A673 (cell line): ENCODE data around the gene MYPN. TPM values are rescaled to one million over a fixed set of nuclear protein-coding genes. Genes with fewer than 3 reads are reported as not detected.
"Not testable (repeated sequence)": the region's sequence is repeated elsewhere in the genome, so short reads cannot be mapped to it uniquely, and the experiment has no call there.

Experiments
- BruUV-seq: library from RNA; stranded (reverse); fragments of 400-500 nt; replicated peaks from 2 replicates; lab custom pipeline; 2021; lab: Mats Ljungman, UMichigan
- CTCF ChIA-PET: fragments of 300-600 bp; sonication (Branson Sonifier 250); formaldehyde crosslinking; loops from one replicate; lab custom pipeline; 2022; ENCODE audit warnings: antibody characterized with exemption; lab: Charles Lee
- POLR2A ChIA-PET: fragments of 300-600 bp; sonication (Branson Sonifier 250); formaldehyde crosslinking; loops from one replicate; lab custom pipeline; 2022; ENCODE audit warnings: antibody characterized with exemption; ENCODE audit not compliant: low non-redundant PET; lab: Charles Lee
- DNase-seq: peaks from one replicate; pipeline ENCODE4 v3.0.0-alpha.2; 2015; ENCODE audit warnings: low spot score
- H3K27ac ChIP-seq: fragments of 200-600 bp; sonication (generic); 2 replicates; pipeline ENCODE4 v1.5.1; 2016; ENCODE audit warnings: mixed run types, low read depth, mild to moderate bottlenecking, mixed read lengths, antibody characterized with exemption, low read length; ENCODE audit not compliant: poor library complexity, severe bottlenecking
- H3K27me3 ChIP-seq: fragments of 200-600 bp; sonication (generic); replicated peaks from 2 replicates; pipeline ENCODE4 v1.6.1; 2017; ENCODE audit warnings: mixed run types, low read depth, mild to moderate bottlenecking, mixed read lengths, antibody characterized with exemption, low read length; ENCODE audit not compliant: insufficient read depth, poor library complexity
- H3K36me3 ChIP-seq: fragments of 200-600 bp; sonication (generic); 2 replicates; pipeline ENCODE4 v1.6.1; 2016; ENCODE audit warnings: mixed run types, mild to moderate bottlenecking, mixed read lengths, antibody characterized with exemption, low read length; ENCODE audit not compliant: insufficient read depth, poor library complexity, severe bottlenecking
- H3K4me1 ChIP-seq: fragments of 200-600 bp; sonication (generic); 2 replicates; pipeline ENCODE4 v1.6.1; 2017; ENCODE audit warnings: mixed run types, mild to moderate bottlenecking, mixed read lengths, antibody characterized with exemption, low read length; ENCODE audit not compliant: insufficient read depth, poor library complexity, severe bottlenecking
- H3K4me3 ChIP-seq: fragments of 200-600 bp; sonication (generic); 2 replicates; pipeline ENCODE4 v1.5.1; 2016; ENCODE audit warnings: low read depth, mixed run types, mild to moderate bottlenecking, mixed read lengths, low read length; ENCODE audit not compliant: poor library complexity, severe bottlenecking
- H3K9me3 ChIP-seq: fragments of 200-600 bp; sonication (generic); 2 replicates; pipeline ENCODE4 v1.6.1; 2016; ENCODE audit warnings: mixed run types, low read depth, mild to moderate bottlenecking, mixed read lengths, antibody characterized with exemption, low read length; ENCODE audit not compliant: poor library complexity, severe bottlenecking
- CTCF ChIP-seq: fragments of 300-800, 200-600 bp; sonication (generic); conservative IDR thresholded peaks from 2 replicates; pipeline ENCODE4 v1.5.1; 2017; ENCODE audit warnings: low read depth, mild to moderate bottlenecking, antibody characterized with exemption, low read length, moderate library complexity, mixed read lengths
- EZH2 ChIP-seq: fragments of 200-600 bp; sonication (generic); IDR thresholded peaks from 2 replicates; pipeline ENCODE4 v1.6.1; 2017; ENCODE audit warnings: borderline replicate concordance, low read depth, mild to moderate bottlenecking, mixed read lengths, antibody characterized with exemption, low read length; ENCODE audit not compliant: poor library complexity, severe bottlenecking
- intact Hi-C: fragments of 100-400 bp; cut with micrococcal nuclease; formaldehyde crosslinking; loops from one replicate; pipeline ENCODE4 v1.10.0; 2022; ENCODE audit not compliant: unreplicated experiment
- total RNA-seq: library from RNA; stranded (reverse); gene quantifications from 2 replicates; pipeline ENCODE4 v1.2.3, GENCODE V29; 2021

Gene MYPN
- total RNA-seq, 1 experiment from 2014 or later: 1.7 TPM

GRCh38 chr10:68194290-68194689 lies 85.0 kb downstream of the MYPN start:
- no peak overlapping the region for H3K4me3 ChIP-seq
- TF ChIP-seq CTCF (no peak), EZH2 (no peak)
- no TSS peak for BruUV-seq
- no peak for DNase-seq
- CTCF ChIA-PET: no interaction called here
- H3K4me1 ChIP-seq: no peaks in the 10 kb centered on the region
- no peaks in the 10 kb centered on the region for H3K36me3 ChIP-seq
- no peaks in the 10 kb centered on the region for H3K9me3 ChIP-seq
- H3K27me3 ChIP-seq: no peaks in the 10 kb centered on the region
- no peak overlapping the region for H3K27ac ChIP-seq
- intact Hi-C loops: no loop called here
- POLR2A ChIA-PET: no interaction called here

- CTCF ChIA-PET, H3K9me3 ChIP-seq, DNase-seq, POLR2A ChIA-PET, H3K27me3 ChIP-seq, BruUV-seq, H3K4me1 ChIP-seq, H3K4me3 ChIP-seq, H3K27ac ChIP-seq, H3K36me3 ChIP-seq, intact Hi-C loops: not testable (repeated sequence)
Measured at GRCh38 chr10:68195776-68196175, 86.5 kb downstream of the MYPN start.

GRCh38 chr10:68196701-68197100 lies 87.4 kb downstream of the MYPN start:
- Histone ChIP-seq H3K36me3 (no peaks in the 10 kb centered on the region), H3K4me1 (no peaks in the 10 kb centered on the region), H3K27ac (no peak overlapping the region), H3K9me3 (no peaks in the 10 kb centered on the region), H3K27me3 (no peaks in the 10 kb centered on the region), H3K4me3 (no peak overlapping the region)
- TF ChIP-seq EZH2: no peak
- TF ChIP-seq CTCF: no peak
- intact Hi-C loops: no loop called here
- POLR2A ChIA-PET: no interaction called here
- BruUV-seq: no TSS peak
- no peak for DNase-seq
- CTCF ChIA-PET: no interaction called here

GRCh38 chr10:68202960-68203353 lies 93.7 kb downstream of the MYPN start:
- no peak for DNase-seq
- no TSS peak for BruUV-seq
- Histone ChIP-seq H3K4me3 (no peak overlapping the region), H3K27ac (no peak overlapping the region), H3K36me3 (no peaks in the 10 kb centered on the region), H3K9me3 (no peaks in the 10 kb centered on the region), H3K27me3 (no peaks in the 10 kb centered on the region), H3K4me1 (no peaks in the 10 kb centered on the region)
- CTCF ChIA-PET: interaction anchor here (1.2 kb wide), 1 partner anchor 10 kb away, joined by 4 read pairs; no protein-coding TSS in a partner anchor
- TF ChIP-seq EZH2: no peak
- no peak for TF ChIP-seq CTCF
- intact Hi-C loops: no loop called here
- POLR2A ChIA-PET: no interaction called here
